ENCODE data around the gene ALKBH5. TPM values are rescaled to one million over a fixed set of nuclear protein-coding genes. Genes with fewer than 3 reads are reported as not detected.

ALKBH5 gene
- total RNA-seq, 1 donor from 2014 or later = 108 TPM

DNA sequence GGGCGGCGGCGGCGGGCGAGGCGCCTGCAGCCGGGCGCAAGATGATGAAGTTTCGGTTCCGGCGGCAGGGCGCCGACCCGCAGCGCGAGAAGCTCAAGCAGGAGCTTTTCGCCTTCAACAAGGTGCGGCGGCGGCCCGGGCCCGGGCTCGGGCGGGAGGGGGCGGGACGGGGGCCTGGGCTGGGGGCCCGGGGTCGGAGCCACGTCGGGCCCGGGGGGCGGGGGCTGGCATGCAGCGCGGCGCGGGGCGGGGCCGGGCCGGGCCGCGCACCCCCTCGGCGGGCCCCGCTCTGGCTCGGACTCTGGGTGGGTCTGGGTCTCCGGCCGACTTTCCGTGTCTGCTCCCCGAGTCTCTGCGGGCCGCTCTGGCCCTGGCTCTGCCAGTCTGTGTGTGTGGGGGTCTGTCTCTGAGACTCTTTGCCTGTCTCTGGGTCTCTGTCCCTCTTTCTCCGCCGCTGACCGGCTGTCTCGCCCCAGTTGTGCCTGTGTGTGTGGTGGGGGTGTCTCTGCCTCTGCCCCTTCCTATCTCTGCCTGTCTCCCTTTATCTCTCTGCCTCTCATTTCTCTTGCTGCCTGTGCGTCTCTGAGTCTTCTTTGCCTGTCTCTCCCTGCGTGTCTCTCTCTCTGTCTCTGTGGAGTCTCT lies 42.1 kb downstream of the ALKBH5 start:
- Mint-ChIP-seq H3K27ac (ENCODE audit: unreplicated experiment) (peak overlapping the region; percentile 88), H3K27me3 (ENCODE audit: low read depth) (no peaks in the 10 kb centered on the region), H3K4me3 (ENCODE audit: unreplicated experiment) (peak overlapping the region; percentile 98), H3K9me3 (ENCODE audit: low read depth) (no peaks in the 10 kb centered on the region), H3K36me3 (ENCODE audit: low read depth) (no peaks in the 10 kb centered on the region), H3K4me1 (ENCODE audit: low read depth) (peaks cover 28% of the 10 kb centered on the region)
- no peak for DNase-seq (ENCODE audit: low spot score)
- TF ChIP-seq, protein P1, sequence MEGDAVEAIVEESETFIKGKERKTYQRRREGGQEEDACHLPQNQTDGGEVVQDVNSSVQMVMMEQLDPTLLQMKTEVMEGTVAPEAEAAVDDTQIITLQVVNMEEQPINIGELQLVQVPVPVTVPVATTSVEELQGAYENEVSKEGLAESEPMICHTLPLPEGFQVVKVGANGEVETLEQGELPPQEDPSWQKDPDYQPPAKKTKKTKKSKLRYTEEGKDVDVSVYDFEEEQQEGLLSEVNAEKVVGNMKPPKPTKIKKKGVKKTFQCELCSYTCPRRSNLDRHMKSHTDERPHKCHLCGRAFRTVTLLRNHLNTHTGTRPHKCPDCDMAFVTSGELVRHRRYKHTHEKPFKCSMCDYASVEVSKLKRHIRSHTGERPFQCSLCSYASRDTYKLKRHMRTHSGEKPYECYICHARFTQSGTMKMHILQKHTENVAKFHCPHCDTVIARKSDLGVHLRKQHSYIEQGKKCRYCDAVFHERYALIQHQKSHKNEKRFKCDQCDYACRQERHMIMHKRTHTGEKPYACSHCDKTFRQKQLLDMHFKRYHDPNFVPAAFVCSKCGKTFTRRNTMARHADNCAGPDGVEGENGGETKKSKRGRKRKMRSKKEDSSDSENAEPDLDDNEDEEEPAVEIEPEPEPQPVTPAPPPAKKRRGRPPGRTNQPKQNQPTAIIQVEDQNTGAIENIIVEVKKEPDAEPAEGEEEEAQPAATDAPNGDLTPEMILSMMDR (IDR thresholded peaks at IDR 0.05) = no peak

DNA sequence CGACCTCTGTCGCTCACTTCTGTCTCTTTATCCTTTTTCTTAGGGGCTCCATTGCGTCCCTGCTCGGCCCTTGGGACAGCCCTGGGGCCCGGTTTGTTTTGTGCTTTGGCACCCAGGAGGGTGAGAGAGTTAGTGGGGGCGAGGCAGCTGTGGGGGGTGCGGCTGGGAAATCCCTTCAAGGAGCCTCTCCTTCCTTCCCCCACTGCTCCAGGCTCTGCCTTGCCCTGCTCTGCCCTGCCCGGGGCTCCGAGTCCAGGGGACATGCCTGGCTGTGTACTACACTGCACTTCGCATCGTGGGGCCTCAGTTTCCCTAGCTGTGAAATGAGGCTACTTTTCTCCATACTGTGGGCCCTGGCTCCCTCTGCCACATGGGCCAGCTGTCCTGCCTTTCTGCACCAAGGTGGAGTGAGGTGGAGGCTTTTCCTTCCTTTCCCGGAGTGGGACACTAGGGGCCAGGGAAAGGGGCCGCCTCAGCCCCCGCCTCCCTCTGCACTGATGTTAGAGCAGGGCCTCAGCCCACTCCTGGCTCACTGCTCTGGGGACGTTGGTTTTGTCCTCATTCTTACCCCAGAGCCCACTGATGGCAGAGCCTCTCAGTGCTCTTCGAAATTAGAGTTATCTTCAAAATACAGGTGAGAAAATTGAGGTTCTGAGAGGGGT lies 42.8 kb downstream of the ALKBH5 start:
- H3K4me3 Mint-ChIP-seq (ENCODE audit: unreplicated experiment) = peak overlapping the region; percentile 98
- H3K36me3 Mint-ChIP-seq (ENCODE audit: low read depth) = no peaks in the 10 kb centered on the region
- no peaks in the 10 kb centered on the region for H3K27me3 Mint-ChIP-seq (ENCODE audit: low read depth)
- H3K4me1 Mint-ChIP-seq (ENCODE audit: low read depth) = peaks cover 28% of the 10 kb centered on the region
- peak overlapping the region; percentile 88 for H3K27ac Mint-ChIP-seq (ENCODE audit: unreplicated experiment)
- no peaks in the 10 kb centered on the region for H3K9me3 Mint-ChIP-seq (ENCODE audit: low read depth)
- no peak for DNase-seq (ENCODE audit: low spot score)
- TF ChIP-seq, protein P1 (IDR thresholded peaks at IDR 0.05) = no peak

DNA sequence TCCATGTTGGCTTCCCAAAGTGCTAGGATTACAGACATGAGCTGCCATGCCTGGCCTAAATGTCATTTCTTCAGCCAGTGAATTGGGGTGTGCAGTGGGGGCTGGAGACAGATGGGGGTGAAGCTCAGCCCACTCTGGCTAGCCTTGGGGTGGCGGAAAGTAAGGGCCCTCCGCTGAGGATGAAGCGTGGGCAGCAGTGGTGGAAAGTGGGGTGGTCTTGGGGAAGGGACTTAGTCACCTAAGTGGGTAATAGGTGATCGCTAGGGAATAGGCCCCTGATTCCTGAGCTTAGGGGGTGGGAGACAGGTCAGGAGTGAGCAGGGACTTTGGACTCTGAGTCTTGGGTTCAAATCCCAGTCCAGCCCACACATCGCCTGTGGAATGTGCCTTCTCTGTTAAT lies 44.0 kb downstream of the ALKBH5 start:
- Mint-ChIP-seq H3K36me3 (ENCODE audit: low read depth) (no peaks in the 10 kb centered on the region), H3K4me3 (ENCODE audit: unreplicated experiment) (no peak overlapping the region), H3K27me3 (ENCODE audit: low read depth) (no peaks in the 10 kb centered on the region), H3K27ac (ENCODE audit: unreplicated experiment) (no peak overlapping the region), H3K4me1 (ENCODE audit: low read depth) (peaks cover 28% of the 10 kb centered on the region), H3K9me3 (ENCODE audit: low read depth) (no peaks in the 10 kb centered on the region)
- DNase-seq (ENCODE audit: low spot score) = no peak
- TF ChIP-seq, protein P1 (IDR thresholded peaks at IDR 0.05) = no peak

DNA sequence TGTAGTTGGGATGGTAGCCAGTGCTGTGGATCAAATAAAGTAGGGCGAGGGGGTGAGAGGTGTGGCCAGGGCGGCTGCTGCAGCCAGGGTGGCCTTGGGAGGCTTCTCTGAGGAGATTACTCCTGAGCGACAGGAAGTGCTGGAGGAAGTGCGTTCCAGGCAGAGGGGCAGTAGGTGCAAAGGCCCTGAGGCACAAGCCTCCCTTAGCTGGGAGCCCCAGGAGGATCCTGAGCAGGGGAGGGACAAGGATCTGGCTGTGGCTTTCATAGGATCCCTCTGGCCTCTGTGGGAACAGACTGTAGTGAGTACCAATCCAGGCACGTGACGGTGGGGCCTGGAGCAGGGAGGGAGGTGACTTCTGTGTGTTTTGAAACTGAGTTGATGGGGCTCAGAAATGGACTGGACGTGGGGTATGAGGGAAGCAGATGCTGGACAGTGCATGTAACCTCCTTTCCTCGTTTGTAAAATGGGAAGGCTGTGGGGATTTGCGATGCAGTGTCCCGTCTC lies 44.6 kb downstream of the ALKBH5 start:
- H3K36me3 Mint-ChIP-seq (ENCODE audit: low read depth) = no peaks in the 10 kb centered on the region
- H3K4me1 Mint-ChIP-seq (ENCODE audit: low read depth) = peaks cover 28% of the 10 kb centered on the region
- no peak overlapping the region for H3K4me3 Mint-ChIP-seq (ENCODE audit: unreplicated experiment)

DNA sequence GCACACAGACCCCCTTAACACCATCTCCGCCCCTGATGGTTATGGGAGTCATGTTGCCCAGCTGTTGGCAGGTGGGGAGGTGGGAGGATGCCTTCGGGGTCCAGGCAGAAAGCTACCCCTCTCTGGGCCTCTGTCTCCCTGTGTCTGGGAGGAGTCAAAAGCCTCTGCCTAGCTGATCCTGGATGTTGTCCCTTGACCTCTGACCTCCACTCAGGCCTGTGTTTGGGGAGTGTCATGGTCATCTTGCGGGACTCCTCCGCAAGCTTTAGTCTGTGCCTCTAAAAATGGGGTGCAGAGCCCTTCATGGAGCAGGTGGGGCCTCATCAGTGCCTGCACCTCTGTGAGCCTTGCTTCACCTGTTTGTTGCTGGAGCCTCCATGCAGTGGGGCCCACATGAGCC lies 45.6 kb downstream of the ALKBH5 start:
- TF ChIP-seq, protein P1 (IDR thresholded peaks at IDR 0.05) = no peak
- Mint-ChIP-seq H3K4me1 (ENCODE audit: low read depth) (peaks cover 28% of the 10 kb centered on the region), H3K27me3 (ENCODE audit: low read depth) (no peaks in the 10 kb centered on the region), H3K4me3 (ENCODE audit: unreplicated experiment) (no peak overlapping the region), H3K9me3 (ENCODE audit: low read depth) (no peaks in the 10 kb centered on the region), H3K27ac (ENCODE audit: unreplicated experiment) (no peak overlapping the region), H3K36me3 (ENCODE audit: low read depth) (no peaks in the 10 kb centered on the region)
- no peak for DNase-seq (ENCODE audit: low spot score)

More for the DNA sequence above, 44.6 kb downstream of the ALKBH5 start:
- DNase-seq (ENCODE audit: low spot score) = no peak
- H3K27me3 Mint-ChIP-seq (ENCODE audit: low read depth) = no peaks in the 10 kb centered on the region
- TF ChIP-seq, protein P1 (IDR thresholded peaks at IDR 0.05) = no peak
- H3K9me3 Mint-ChIP-seq (ENCODE audit: low read depth) = no peaks in the 10 kb centered on the region
- H3K27ac Mint-ChIP-seq (ENCODE audit: unreplicated experiment) = no peak overlapping the region

Measured in chondrocyte (in vitro differentiated cells).